Ramos (cell line): Measurements from ENCODE around the gene NCS1.

Source experiments
- in situ Hi-C: fragments of 300-500 bp; cut with MboI; formaldehyde crosslinking; loops from one replicate; pipeline ENCODE4 v1.14.3; 2022; ENCODE audit warnings: low sequenced_read_pairs; ENCODE audit not compliant: unreplicated experiment

The NCS1 gene

GRCh38 chr9:130145658-130146057 lies 26.5 kb upstream of the NCS1 start:
- in situ Hi-C loops = no loop called here

- in situ Hi-C loops = no loop called here
These were observed 25.0 kb upstream of the NCS1 start for GRCh38 chr9:130147198-130147597.

GRCh38 chr9:130147910-130148309 lies 24.3 kb upstream of the NCS1 start:
- in situ Hi-C loops = no loop called here

GRCh38 chr9:130149031-130149430 lies 23.2 kb upstream of the NCS1 start:
- in situ Hi-C loops = no loop called here

GRCh38 chr9:130149654-130150286 lies 22.4 kb upstream of the NCS1 start:
- in situ Hi-C loops = no loop called here

- in situ Hi-C loops = no loop called here
These were observed 21.3 kb upstream of the NCS1 start for GRCh38 chr9:130150779-130151382.

- in situ Hi-C loops = no loop called here
These were observed 17.4 kb upstream of the NCS1 start for GRCh38 chr9:130154816-130155215.

- in situ Hi-C loops = no loop called here
These were observed 16.6 kb upstream of the NCS1 start for GRCh38 chr9:130155647-130156046.

GRCh38 chr9:130156672-130157071 lies 15.5 kb upstream of the NCS1 start:
- in situ Hi-C loops = no loop called here

GRCh38 chr9:130157079-130157478 lies 15.1 kb upstream of the NCS1 start:
- in situ Hi-C loops = no loop called here

GRCh38 chr9:130158001-130158400 lies 14.2 kb upstream of the NCS1 start:
- in situ Hi-C loops = no loop called here

GRCh38 chr9:130159057-130159456 lies 13.1 kb upstream of the NCS1 start:
- in situ Hi-C loops = no loop called here

- in situ Hi-C loops = no loop called here
These were observed 12.1 kb upstream of the NCS1 start for GRCh38 chr9:130159915-130160670.

GRCh38 chr9:130160862-130161470 lies 11.2 kb upstream of the NCS1 start:
- in situ Hi-C loops = no loop called here

GRCh38 chr9:130165579-130165978 lies 6.6 kb upstream of the NCS1 start:
- in situ Hi-C loops = no loop called here

- in situ Hi-C loops = no loop called here
These were observed 5.8 kb upstream of the NCS1 start for GRCh38 chr9:130166399-130166798.

GRCh38 chr9:130167927-130168326 lies 4.3 kb upstream of the NCS1 start:
- in situ Hi-C loops = no loop called here

- in situ Hi-C loops = no loop called here
These were observed 717 bp upstream of the NCS1 start for GRCh38 chr9:130171226-130172148.

GRCh38 chr9:130172858-130173665 lies 858 bp downstream of the NCS1 start:
- in situ Hi-C loops = no loop called here
